Karpas-422 (cell line): Measurements from ENCODE around the gene IL1A. TPM values are rescaled to one million over a fixed set of nuclear protein-coding genes. Genes with fewer than 3 reads are reported as not detected.

Experiments used
- DNase-seq: peaks from one replicate; pipeline ENCODE4 v3.0.0-alpha.2; 2015
- H2AFZ ChIP-seq: fragments of 200-600 bp; sonication (generic); 2 replicates; pipeline ENCODE4 v1.6.1; 2014; ENCODE audit warnings: antibody characterized with exemption, low read length, mixed read lengths
- H3K27ac ChIP-seq: fragments of 200-600 bp; sonication (generic); 2 replicates; pipeline ENCODE4 v1.5.1; 2014; ENCODE audit warnings: mild to moderate bottlenecking, low read length, moderate library complexity
- H3K27me3 ChIP-seq: fragments of 200-600 bp; sonication (generic); 2 replicates; pipeline ENCODE4 v1.6.1; 2014; ENCODE audit warnings: low read length, mixed read lengths
- H3K36me3 ChIP-seq: fragments of 200-600 bp; sonication (generic); 2 replicates; pipeline ENCODE4 v1.6.1; 2014; ENCODE audit warnings: low read length, mixed read lengths; ENCODE audit not compliant: insufficient read depth
- H3K4me1 ChIP-seq: fragments of 200-600 bp; sonication (generic); 2 replicates; pipeline ENCODE4 v1.6.1; 2014; ENCODE audit warnings: mild to moderate bottlenecking, low read length, mixed read lengths
- H3K4me2 ChIP-seq: fragments of 200-600 bp; sonication (generic); 2 replicates; pipeline ENCODE4 v1.6.1; 2014; ENCODE audit warnings: low read length, low read depth, mild to moderate bottlenecking; ENCODE audit not compliant: poor library complexity, severe bottlenecking
- H3K4me3 ChIP-seq: fragments of 200-600 bp; sonication (generic); 2 replicates; pipeline ENCODE4 v1.5.1; 2014; ENCODE audit warnings: mild to moderate bottlenecking, antibody characterized with exemption, low read length, mixed read lengths
- H3K79me2 ChIP-seq: fragments of 200-600 bp; sonication (generic); 2 replicates; pipeline ENCODE4 v1.6.1; 2014; ENCODE audit warnings: mild to moderate bottlenecking, low read length, mixed read lengths
- H3K9ac ChIP-seq: fragments of 200-600 bp; sonication (generic); 2 replicates; pipeline ENCODE4 v1.6.0; 2014; ENCODE audit warnings: low read length
- H3K9me2 ChIP-seq: fragments of 200-600 bp; sonication (generic), shearing (Covaris generic); replicated peaks from 2 replicates; pipeline ENCODE4 v1.6.0; 2014; ENCODE audit warnings: mild to moderate bottlenecking, low read length, moderate library complexity; ENCODE audit not compliant: insufficient read depth
- H3K9me3 ChIP-seq: fragments of 300-700, 200-600 bp; sonication (generic); 2 replicates; pipeline ENCODE4 v1.6.1; 2014; ENCODE audit warnings: low read length, mixed read lengths
- H4K20me1 ChIP-seq: fragments of 200-600 bp; sonication (generic); 2 replicates; pipeline ENCODE4 v1.6.1; 2014; ENCODE audit warnings: mild to moderate bottlenecking, antibody characterized with exemption, low read length, low read depth; ENCODE audit not compliant: insufficient read depth
- total RNA-seq: library from RNA; depleted of rRNA; stranded (reverse); fragments of >200 nt; shearing (Covaris generic); gene quantifications from 2 replicates; pipeline ENCODE4 v1.2.3, GENCODE V29; 2014; ENCODE audit warnings: low replicate concordance

IL1A gene
- total RNA-seq, 1 experiment from 2014 or later = 0.15 TPM

DNA sequence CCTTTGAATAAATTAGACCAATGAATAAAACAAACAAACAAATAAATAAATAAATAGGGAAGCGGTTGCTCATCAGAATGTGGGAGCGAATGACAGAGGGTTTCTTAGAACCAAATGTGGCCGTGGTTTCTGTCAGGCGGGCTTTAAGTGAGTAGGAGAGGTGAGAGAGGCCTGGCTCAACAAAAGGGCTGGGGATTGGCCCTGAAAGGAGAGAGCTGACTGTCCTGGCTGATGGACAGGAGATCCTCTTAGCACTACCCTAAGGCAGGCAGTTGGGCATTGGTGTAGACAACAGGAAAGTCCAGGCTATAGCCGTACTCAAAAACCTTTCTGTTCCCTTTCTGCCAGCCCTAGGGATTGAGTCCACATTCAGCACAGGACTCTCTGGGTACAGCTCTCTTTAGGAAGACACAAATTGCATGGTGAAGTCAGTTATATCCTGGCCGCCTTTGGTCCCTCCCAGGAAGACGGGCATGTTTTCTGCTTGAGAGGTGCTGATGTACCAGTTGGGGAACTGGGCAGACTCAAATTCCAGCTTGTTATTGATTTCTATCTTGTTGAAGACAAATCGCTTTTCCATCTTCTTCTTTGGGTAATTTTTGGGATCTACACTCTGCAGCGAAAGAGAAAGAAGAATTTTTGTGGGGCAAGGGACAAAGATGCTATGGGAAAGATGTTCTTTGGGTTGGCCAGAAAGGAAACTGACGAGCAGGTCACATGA is 45.8 kb upstream of the IL1A start:
- Histone ChIP-seq H3K27ac (no peak overlapping the region), H3K4me2 (no peak overlapping the region), H3K79me2 (no peaks in the 10 kb centered on the region), H3K27me3 (no peaks in the 10 kb centered on the region), H2AFZ (no peak overlapping the region), H3K4me3 (no peak overlapping the region), H3K36me3 (no peaks in the 10 kb centered on the region), H4K20me1 (no peaks in the 10 kb centered on the region), H3K9me2 (no peaks in the 10 kb centered on the region), H3K9ac (no peak overlapping the region), H3K9me3 (no peaks in the 10 kb centered on the region), H3K4me1 (no peaks in the 10 kb centered on the region)
- DNase-seq = no peak

DNA sequence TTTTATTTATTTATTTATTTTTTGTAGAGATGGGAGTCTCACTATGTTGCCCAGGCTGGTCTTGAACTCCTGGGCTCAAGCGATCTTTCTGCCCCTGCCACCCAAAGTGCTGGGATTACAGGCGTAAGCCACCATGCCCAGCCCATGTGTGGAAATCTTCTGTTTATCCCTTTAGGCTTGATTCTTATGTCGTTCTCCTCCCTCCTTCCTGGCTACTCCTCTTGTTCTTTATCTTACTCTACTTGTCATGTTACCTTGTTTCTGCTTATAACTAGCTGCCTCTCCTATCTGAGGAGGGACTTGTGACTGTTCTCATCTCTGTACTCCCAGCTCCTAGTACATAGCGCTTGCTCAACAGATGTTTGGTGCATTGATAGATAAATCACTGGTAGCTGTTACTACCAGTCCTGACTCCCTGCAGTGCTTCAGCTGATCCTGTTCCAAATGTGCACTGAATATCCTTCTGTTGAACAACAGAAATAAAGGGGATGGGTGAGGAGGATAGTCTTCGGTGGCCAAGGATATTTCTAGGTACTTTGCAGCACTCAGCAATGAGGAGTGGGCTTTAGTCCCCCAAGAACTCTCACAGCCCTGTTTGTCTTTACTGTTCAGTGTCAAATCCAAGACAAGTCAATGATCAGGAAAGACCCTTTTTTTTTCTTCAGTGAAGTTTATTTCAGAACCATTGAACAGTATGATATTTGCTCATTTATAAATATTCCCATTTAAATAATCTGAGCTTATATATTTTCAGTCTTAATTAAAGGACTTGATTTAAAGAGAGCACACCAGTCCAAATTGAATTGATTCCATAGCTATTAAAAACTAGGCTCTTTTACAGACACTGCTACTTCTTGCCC is 45.0 kb upstream of the IL1A start:
- Histone ChIP-seq H3K9me2 (no peaks in the 10 kb centered on the region), H3K27me3 (no peaks in the 10 kb centered on the region), H2AFZ (no peak overlapping the region), H3K4me1 (no peaks in the 10 kb centered on the region), H3K9ac (no peak overlapping the region), H3K4me2 (no peak overlapping the region), H3K27ac (no peak overlapping the region), H3K4me3 (no peak overlapping the region), H3K79me2 (no peaks in the 10 kb centered on the region), H4K20me1 (no peaks in the 10 kb centered on the region), H3K36me3 (no peaks in the 10 kb centered on the region), H3K9me3 (no peaks in the 10 kb centered on the region)
- DNase-seq = no peak

DNA sequence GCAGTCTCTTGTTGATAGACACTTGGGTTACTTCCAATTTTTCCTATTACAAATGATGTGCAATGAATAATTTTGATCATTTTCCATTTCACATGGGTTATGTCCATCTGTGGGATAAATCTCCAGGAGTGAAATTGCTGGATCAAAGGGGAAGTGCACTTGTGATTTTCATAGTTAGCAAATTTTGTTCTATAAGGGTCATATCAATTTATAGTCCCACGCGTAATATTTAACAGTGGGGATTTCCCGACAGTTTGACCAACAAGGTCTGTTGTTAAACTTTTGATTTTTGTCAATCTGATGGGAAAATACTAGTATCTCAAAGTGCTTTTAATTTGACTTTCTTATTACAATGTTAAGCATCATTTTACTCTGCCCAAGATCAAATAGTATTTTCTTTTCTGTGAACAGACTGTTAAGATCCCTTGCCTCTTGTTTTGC is 44.0 kb upstream of the IL1A start:
- Histone ChIP-seq H3K9me3 (no peaks in the 10 kb centered on the region), H3K4me3 (no peak overlapping the region), H3K79me2 (no peaks in the 10 kb centered on the region), H3K9ac (no peak overlapping the region), H3K9me2 (no peaks in the 10 kb centered on the region), H3K4me1 (no peaks in the 10 kb centered on the region), H4K20me1 (no peaks in the 10 kb centered on the region), H3K27me3 (no peaks in the 10 kb centered on the region), H3K36me3 (no peaks in the 10 kb centered on the region), H3K27ac (no peak overlapping the region), H3K4me2 (no peak overlapping the region), H2AFZ (no peak overlapping the region)
- DNase-seq = no peak

DNA sequence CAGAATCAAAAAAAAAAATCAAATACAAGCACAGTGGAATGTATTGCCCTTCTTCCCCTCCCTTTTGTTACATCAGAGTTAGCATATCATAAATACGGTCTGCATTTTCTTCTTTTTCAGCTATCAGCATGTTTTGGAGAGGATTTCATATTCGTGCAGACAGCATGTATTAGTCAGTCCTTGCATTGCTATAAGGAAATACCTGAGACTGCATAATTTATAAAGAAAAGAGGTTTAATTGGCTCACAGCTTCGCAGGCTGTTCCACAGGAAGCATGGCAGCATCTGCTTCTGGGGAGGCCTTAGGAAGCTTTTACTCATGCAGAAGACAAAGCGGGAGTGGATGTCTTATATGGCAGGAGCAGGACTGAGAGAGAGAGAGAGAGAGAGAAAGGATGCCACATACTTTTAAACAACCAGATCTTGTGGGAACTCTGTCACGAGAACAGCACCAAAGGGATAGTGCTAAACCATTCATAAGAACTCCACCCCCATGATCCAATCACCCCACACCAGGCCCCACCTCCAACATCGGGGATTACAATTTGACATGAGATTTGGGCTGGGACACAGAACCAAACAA is 43.4 kb upstream of the IL1A start:
- H3K4me3 ChIP-seq = no peak overlapping the region
- no peak for DNase-seq
- no peaks in the 10 kb centered on the region for H3K9me2 ChIP-seq
- H4K20me1 ChIP-seq = no peaks in the 10 kb centered on the region
- no peak overlapping the region for H3K9ac ChIP-seq
- H3K79me2 ChIP-seq = no peaks in the 10 kb centered on the region
- H3K27ac ChIP-seq = no peak overlapping the region
- no peak overlapping the region for H3K4me2 ChIP-seq
- H3K36me3 ChIP-seq = no peaks in the 10 kb centered on the region
- no peaks in the 10 kb centered on the region for H3K9me3 ChIP-seq
- H3K27me3 ChIP-seq = no peaks in the 10 kb centered on the region
- H2AFZ ChIP-seq = no peak overlapping the region
- H3K4me1 ChIP-seq = no peaks in the 10 kb centered on the region

DNA sequence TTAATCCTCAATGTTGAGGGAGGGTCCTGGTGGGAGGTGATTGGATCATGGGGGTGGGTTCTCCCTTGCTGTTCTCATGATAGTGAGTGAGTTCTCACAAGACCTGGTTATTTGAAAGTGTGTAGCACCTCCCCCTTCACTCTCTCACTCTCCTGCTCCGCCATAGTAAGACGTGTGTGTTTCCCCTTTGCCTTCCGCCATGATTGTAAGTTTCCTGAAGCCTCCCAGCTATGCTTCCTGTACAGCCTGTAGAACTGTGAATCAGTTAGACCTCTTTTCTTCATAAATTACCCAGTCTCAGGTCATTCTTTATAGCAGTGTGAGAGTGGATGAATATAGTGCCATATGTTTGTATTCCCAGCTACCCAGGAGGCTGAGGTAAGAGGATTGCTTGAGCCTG is 42.7 kb upstream of the IL1A start:
- Histone ChIP-seq H3K9ac (no peak overlapping the region), H3K9me3 (no peaks in the 10 kb centered on the region), H3K79me2 (no peaks in the 10 kb centered on the region), H3K36me3 (no peaks in the 10 kb centered on the region), H3K4me1 (no peaks in the 10 kb centered on the region), H3K4me2 (no peak overlapping the region), H3K4me3 (no peak overlapping the region), H4K20me1 (no peaks in the 10 kb centered on the region), H3K27me3 (no peaks in the 10 kb centered on the region), H2AFZ (no peak overlapping the region), H3K27ac (no peak overlapping the region), H3K9me2 (no peaks in the 10 kb centered on the region)
- no peak for DNase-seq

DNA sequence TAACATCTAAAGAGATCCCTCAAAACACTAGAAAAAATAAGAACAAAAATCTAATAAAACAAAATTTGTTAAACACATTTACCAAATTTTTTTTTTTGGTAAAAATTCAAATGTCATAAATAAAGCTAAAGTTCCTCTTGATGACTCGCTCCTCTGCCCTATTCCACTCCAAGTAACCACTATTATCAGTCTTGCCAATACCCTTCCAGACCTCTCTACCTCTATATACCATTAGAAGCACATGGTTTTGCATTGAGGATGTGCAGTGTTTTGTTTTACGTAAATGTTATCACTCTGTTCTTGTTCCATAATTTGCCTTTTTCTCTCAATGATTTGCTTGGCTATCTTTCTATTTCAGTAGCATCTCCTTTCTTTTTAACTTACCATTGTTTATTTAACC is 41.4 kb upstream of the IL1A start:
- Histone ChIP-seq H4K20me1 (no peaks in the 10 kb centered on the region), H3K4me1 (no peaks in the 10 kb centered on the region), H3K9ac (no peak overlapping the region), H3K9me2 (no peaks in the 10 kb centered on the region), H3K27ac (no peak overlapping the region), H3K4me3 (no peak overlapping the region), H3K36me3 (no peaks in the 10 kb centered on the region), H3K9me3 (no peaks in the 10 kb centered on the region), H3K27me3 (no peaks in the 10 kb centered on the region), H2AFZ (no peak overlapping the region), H3K4me2 (no peak overlapping the region), H3K79me2 (no peaks in the 10 kb centered on the region)
- no peak for DNase-seq

DNA sequence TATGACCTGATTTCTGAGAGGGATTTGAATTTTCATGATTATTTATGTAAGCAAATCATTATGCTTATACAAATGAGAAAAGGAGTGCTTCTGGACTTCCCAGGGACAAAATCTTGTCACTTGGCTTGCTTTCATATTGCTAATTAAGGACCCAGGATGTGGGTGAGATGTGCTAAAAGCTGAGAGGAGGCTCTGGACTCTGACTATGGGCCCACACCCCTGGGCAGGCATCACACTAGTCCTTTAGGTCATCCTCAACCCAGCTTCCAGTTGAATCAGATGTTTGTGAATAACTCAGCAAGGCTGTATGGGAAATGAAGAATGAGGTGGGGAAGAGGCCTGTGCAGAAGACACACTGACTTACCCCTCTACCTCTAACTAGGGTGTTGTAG is 40.4 kb upstream of the IL1A start:
- H3K4me1 ChIP-seq = no peaks in the 10 kb centered on the region
- H3K9me2 ChIP-seq = no peaks in the 10 kb centered on the region
- no peak for DNase-seq
- H3K27ac ChIP-seq = no peak overlapping the region
- no peak overlapping the region for H3K9ac ChIP-seq
- H3K9me3 ChIP-seq = no peaks in the 10 kb centered on the region
- H4K20me1 ChIP-seq = no peaks in the 10 kb centered on the region
- no peak overlapping the region for H3K4me2 ChIP-seq
- H3K36me3 ChIP-seq = no peaks in the 10 kb centered on the region
- no peak overlapping the region for H2AFZ ChIP-seq
- H3K79me2 ChIP-seq = no peaks in the 10 kb centered on the region
- no peaks in the 10 kb centered on the region for H3K27me3 ChIP-seq
- no peak overlapping the region for H3K4me3 ChIP-seq

DNA sequence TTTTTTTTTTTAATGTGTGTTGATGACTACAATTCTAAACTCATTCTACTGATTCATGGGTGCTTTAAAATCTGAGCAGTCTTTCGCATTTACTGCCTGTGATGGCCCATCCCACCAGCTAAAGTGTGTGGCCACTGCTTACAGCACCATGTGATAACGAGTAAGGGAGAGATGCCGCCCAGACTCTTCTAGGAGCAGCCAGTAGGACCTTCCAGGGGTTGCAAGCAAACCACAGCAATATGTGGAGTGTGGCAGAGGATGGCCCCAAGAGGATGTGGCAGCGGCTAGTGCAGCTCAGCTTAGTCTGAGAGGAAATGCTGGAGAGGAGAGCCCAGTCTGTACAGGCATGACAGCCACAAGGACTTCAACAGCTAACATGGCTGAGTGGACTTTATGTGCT is 37.4 kb upstream of the IL1A start:
- H3K4me3 ChIP-seq = no peak overlapping the region

More for the DNA sequence above, 37.4 kb upstream of the IL1A start:
- no peak overlapping the region for H3K4me2 ChIP-seq
- no peaks in the 10 kb centered on the region for H3K79me2 ChIP-seq
- no peaks in the 10 kb centered on the region for H3K9me3 ChIP-seq
- H3K27ac ChIP-seq = no peak overlapping the region
- H3K9me2 ChIP-seq = no peaks in the 10 kb centered on the region
- no peaks in the 10 kb centered on the region for H3K4me1 ChIP-seq
- no peaks in the 10 kb centered on the region for H3K27me3 ChIP-seq
- H3K9ac ChIP-seq = no peak overlapping the region
- H4K20me1 ChIP-seq = no peaks in the 10 kb centered on the region
- no peak for DNase-seq
- no peaks in the 10 kb centered on the region for H3K36me3 ChIP-seq
- no peak overlapping the region for H2AFZ ChIP-seq
